Measurements from ENCODE around the gene EPHB3.
"Not testable (repeated sequence)": the region's sequence is repeated elsewhere in the genome, so short reads cannot be mapped to it uniquely, and the experiment has no call there.

EPHB3 gene

DNA sequence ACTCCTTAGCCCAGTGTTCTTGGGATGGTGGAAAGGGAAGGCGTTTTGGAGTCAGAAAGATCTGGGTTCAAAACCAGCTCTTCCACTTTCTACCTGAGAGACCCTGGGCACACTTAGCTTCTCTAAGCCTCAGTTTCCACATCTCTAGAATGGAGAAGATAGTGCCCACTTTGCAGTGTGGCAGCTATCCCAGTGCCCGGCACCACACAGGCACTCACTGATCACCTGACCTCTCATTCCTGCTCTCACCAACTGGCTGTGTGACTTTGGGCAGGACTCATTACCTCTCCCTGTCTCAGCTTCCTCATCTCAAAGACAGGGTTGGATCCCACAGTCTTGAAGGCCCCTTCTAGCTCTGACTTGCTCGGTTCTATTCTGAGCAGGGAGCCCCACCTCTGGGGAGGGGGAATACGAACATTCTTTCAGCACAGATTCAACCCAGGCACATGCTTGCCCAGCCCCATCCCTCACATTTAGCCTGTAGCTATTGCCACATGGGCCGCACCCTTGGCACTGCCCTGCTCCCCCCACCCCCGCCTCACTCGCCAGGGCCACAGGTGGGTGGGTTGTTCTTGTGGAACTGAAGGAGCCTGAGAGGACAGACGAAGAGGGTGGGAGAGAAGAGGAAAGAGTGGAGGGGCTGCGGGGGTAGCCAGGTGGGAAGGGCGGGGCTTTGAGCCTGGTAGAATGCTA is 39.2 kb downstream of the EPHB3 start:
- DNase-seq (ENCODE audit: low read depth): no peak

GRCh38 chr3:184601576-184602371 is 40.2 kb downstream of the EPHB3 start:
- no peak for DNase-seq (ENCODE audit: low read depth)

DNA sequence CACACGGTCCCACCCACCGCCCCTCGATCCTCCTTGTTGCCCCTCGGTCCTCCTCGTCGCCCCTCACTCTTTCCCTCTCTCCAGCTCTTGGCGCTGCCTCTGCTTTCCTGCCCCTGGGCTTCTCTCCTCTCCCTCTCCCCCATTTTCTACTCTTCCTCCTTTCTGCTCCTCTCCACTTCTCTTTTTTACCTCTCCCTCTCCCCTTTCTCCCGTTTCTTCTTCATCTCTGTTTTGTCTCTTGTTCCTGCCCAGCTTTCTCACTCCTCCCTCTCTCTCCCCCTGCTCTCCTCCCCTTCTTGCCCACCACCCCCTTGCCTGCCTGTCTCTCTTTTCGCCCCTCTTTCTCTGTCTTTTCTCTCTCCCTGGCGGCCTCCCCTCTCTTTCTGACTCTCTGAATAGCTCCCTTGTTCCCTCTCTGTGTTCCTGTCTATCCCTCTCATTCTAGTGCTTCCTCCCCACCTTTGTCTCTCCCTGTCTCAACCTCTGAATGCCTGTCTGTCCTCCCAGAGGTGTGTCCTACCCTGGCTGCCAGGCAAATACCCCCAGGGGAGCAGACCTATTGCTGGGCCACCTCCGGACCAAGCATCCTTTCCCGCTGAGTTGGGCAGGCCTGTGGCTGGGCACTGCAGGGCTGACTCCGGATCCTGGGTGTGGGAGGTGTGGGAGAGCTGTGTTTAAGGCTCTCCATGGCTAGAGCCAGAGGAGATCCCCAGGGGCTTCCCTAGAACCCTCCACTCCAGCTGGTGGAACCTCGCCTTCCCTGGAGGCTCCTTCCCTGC is 41.0 kb downstream of the EPHB3 start:
- DNase-seq (ENCODE audit: low read depth): no peak

GRCh38 chr3:184603151-184604030 is 41.8 kb downstream of the EPHB3 start:
- no peak for DNase-seq (ENCODE audit: low read depth)

DNA sequence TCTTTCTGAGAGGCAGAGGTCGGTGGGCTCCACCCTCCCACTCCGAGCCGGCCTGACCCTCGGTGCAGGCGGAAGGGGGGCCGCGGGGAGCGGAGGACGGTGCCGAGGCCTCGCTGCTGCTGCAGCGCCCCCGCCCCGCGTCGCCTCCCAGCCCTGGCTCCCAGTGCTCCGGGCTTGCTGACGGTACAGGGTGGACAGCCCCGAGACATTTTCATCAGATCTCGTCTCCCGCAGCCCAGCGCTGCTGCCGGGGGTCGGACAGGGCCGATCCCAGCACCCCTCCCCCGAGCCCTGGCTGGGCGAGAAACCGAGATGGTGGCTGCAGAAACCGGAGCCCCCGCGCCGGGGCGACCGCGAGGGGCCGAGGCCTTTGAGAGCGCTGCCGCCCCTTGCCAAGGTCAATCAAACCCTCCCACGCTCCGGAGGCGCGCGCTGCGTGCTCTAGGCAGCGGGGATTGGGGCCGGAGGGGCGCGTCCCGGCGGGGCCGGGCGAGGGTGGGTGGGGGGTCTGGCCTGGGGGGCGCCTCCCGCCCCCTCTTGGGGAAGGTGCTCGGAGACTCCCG is 42.5 kb downstream of the EPHB3 start:
- DNase-seq (ENCODE audit: low read depth): no peak

DNA sequence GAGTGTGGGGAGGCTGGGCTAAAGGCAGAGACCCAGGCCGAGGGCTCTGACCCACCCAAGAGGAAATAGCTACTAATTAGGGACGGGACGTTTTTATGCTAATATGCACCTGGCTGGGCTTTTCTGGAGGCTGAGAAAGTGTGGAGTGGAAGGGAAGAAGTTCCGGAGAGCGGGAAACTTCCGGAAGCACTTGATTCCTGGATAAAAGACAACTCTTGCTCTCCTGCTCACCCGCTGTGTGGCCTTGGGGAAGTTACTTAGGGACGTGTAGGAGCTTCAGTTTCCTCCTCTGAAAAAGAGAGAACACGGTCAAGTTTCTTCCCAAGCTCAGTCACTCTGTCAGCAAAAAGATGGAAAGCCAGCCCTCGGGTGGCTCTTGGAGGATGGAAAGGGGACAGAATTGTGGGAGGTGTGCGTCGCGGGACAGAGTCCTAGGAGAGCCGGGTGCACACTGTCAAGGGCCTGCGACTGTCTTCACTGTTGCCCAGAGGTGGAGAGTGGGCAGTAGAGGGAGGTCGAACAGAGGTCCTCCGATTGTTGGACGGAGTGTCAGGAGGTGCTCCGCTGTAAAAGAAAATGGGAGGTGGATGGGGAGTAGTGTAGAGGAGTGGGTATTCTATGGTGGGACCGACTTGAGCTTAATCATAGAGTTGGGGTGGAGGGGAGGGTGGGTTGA is 43.2 kb downstream of the EPHB3 start:
- no peak for DNase-seq (ENCODE audit: low read depth)

GRCh38 chr3:184608209-184608608 is 46.6 kb downstream of the EPHB3 start:
- no peak for DNase-seq (ENCODE audit: low read depth)

DNA sequence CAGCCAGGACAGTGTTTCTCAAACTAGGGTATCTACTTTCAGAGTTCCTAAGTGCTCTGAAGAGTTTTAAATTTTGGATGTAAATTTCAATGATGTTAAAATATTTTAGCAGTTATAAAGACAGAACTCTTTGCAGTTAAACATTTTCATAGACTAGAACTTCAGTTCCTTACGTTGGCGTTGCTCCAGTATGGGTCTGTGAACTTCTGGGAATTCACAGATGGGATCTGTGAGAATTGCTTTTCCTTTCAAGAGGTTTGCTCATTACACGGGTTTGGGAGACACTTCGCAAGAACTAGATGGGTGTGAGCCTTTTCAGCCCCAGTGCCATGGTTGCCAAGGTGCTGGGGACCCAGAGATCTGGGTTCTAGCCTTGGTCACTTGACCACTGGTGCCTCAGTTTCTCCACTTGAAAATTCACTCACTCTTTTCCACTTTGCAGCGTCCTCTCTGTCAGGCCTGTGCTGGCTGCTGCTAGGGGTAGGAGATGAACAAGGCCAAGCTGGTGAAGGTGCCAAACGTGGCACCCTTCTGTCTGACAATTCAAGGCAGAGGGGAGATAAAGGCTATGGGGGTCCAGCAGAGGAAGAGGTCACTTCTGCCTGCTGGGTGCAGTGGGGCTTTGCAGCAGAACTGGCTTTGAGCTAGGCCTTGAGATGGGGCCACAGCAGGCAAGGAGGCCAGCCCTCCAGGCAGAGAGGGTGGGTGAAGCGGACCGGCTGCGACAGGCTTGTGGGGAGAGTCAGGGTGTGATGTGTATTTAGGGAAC is 48.1 kb downstream of the EPHB3 start:
- no peak for DNase-seq (ENCODE audit: low read depth)

DNA sequence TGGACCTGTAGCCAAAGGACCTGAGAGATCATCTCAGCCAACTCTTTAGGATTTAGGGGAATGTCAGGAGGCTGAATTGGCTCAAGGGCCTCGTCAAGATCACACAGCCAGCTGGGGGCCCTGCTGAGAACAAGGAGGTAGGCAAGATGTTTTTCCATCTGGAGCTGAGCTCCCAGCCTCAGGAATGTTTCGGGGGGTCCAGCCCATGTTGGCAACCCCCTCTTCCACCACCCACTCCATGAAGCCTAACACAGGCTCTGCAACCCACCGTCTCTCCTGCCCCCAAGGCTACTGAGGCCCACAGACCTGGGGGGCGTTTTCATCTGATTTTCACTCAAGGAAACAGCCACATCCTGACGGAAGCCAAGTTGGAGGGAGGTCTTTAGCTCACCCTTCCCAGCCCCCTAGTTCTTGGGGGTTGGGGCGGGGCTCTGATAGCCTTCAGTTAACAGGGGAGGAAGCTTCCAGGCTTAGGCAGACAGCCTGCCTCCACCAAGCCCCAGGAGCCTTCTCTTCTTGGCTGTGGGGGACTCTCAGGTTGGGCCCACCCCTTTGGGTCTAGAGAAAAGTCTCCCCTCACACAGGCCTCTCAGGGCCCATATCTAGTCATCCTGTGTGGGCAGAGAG is 48.8 kb downstream of the EPHB3 start:
- no peak for DNase-seq (ENCODE audit: low read depth)

DNA sequence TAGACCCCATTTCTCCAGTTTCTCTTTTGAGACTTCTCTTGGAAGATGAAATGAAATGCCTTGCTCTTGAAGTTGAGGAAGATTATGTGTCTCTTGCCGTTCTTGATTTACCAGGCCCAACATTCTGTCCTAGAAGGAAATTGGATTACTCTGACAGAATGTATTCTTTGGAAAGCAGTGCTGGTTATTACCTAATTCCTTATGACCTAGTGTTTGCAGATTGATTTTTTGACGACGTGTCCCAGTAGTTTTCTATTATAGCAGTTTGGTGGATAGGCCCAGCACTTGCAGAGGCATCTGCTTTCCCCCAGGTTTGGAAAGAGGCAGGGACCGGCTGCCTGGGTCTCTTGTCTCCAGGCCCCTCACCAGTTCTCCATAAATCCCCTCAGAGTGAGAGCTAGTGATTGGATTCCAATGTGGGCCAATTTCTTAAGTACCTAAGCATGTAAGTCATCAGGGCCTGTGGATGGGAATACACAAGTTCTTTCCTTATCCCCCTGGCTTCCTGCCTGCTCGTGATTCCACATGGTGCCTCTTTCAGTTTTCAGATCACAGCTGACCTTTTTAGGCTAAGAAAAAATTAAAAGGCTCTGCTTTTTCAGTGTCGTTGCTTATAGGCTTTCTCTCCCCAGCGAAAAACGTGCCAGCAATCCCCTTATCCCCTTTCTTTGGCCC is 50.2 kb downstream of the EPHB3 start:
- DNase-seq (ENCODE audit: low read depth): peak; percentile 17

DNA sequence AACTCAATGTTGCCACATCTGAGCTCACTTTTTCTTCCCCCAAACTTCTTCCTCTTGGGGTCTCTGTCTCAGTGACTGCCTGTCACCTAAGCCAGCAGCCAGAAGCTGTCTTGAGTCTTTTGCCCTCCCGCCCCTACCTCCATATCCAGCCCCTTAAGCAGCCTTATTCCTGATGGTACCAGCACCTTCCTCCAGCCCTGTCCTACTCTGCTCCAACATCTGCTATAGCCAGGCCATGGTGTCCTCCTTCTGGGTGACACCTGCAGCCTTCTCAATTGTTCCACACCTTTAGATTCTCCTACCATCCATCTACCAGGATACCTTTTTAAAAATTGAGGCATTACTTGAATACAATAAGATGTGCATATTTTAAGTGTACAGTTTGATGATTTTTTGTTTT is 53.8 kb downstream of the EPHB3 start:
- no peak for DNase-seq (ENCODE audit: low read depth)

GRCh38 chr3:184616436-184616835 is 54.9 kb downstream of the EPHB3 start:
- DNase-seq (ENCODE audit: low read depth): no peak

DNA sequence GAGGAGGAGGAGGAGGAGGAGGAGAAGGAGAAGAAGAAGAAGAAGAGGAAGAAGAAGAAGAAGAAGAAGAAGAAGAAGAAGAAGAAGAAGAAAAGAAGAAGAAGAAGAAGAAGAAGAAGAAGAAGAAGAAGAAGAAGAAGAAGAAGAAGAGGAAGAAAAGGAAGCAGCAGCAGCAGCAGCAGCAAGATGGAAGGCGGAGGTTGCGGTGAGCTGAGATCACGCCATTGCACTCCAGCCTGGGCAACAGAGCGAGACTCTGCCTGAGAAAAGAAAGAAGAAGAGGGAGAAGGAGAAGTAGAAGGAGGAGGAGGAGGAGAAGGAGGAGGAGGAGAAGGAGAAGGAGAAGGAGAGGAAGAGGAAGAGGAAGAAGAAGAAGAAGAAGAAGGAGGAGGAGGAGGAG is 55.7 kb downstream of the EPHB3 start:
- not testable (repeated sequence) for DNase-seq (ENCODE audit: low read depth)

DNA sequence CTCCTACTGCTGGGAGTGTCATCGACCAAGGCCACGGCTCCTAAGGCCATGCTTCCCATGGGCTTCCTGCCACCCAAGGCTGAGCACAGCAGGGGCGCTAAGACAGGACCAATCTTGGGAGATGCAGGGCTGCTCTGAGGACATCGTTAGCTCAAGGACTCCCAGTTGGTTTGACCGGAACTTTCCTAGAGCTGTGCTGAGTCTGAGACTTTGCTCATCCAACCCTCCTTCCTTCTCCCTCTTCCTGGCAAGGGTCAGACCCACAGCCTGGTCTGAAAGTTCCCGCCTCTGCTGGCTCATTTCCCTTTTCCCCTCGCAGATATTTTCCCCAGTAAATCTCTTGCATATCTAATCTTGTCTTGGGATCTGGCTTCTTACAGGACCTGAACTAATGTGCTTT is 57.2 kb downstream of the EPHB3 start:
- no peak for DNase-seq (ENCODE audit: low read depth)

DNA sequence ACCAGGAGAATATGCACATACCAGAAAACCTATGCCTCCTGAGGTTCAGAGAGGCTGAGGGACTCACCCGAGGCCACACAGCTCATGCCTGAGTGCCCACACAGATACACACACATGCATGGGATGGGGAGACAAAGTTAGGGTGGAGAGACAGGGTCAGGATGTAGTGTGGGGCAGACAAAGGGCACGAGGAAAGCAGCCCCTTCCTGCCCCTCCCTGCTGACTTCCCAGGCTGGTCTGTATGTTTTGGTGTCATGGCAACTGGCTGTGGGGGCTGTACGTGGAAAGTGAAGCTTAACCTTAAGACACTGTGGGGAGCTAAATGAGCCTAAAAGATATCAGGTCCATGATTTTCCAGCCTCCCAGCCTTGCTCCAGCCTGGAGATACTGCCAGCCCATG is 57.8 kb downstream of the EPHB3 start:
- DNase-seq (ENCODE audit: low read depth): no peak

- no peak for DNase-seq (ENCODE audit: low read depth)
Measured at GRCh38 chr3:184619787-184620430, 58.3 kb downstream of the EPHB3 start.

DNA sequence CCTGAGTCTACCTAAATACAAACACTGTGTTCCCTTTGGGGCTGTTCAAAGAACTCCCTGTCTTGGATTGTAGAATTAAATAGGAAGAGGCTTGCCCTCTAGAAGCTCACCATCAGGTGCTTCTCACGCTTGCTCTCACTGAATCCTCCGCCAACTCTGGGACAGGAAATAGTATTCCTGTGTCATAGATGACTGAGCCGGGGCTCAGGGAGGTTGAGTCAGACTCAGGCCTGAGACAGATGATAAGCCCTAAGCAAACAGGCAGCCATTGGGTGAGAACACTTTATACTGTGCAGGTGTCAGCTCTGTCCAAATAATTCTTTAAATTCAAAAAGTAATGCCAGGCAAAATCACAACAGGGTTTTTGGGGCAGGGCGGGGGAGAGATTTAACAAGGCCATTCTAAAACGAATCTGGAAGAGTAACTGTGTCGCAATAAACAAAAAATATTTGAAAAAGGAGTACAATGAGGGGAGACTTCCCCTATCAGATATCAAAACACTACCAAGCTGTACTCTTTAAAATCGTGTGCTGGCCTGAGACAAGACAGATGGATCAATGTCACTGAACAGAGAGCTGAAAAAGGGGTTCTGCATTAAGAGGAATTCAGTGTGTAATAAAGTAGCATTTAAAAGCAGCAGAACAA is 59.0 kb downstream of the EPHB3 start:
- DNase-seq (ENCODE audit: low read depth): peak; percentile 76

GRCh38 chr3:184622156-184622555 is 60.6 kb downstream of the EPHB3 start:
- DNase-seq (ENCODE audit: low read depth): not testable (repeated sequence)

Measured in iris pigment epithelial cell (primary cell).